Right lobe of liver (tissue), 6 donors: Measurements from ENCODE around the gene KLHDC7B. TPM values are rescaled to one million over a fixed set of nuclear protein-coding genes. Genes with fewer than 3 reads are reported as not detected.

Experiments
- ATAC-seq, 4 donors: fragments of 200-7000 bp; cut with Tn5 transposase; one replicate each; pipeline ENCODE4 v1.9.1; 2020; ENCODE audit warnings: mild to moderate bottlenecking in 4 of 4, moderate library complexity in 4 of 4
- DNase-seq, 3 donors: peaks; one replicate each; pipeline ENCODE4 v3.0.0-alpha.2; 2020
- H3K27ac ChIP-seq, 3 donors: fragments of 200-600 bp; one replicate each; pipeline ENCODE4 v1.8.0; 2022
- H3K27me3 ChIP-seq, 2 donors: fragments of 200-600 bp; one replicate each; pipeline ENCODE4 v1.8.0; 2022
- H3K36me3 ChIP-seq, 4 donors: fragments of 200-600 bp; sonication (generic) in 1 of 4; one replicate each; pipeline versions ENCODE4 v1.5.1 to v1.8.0; 2017 to 2022; ENCODE audit warnings: control low read depth in 1 of 4
- H3K4me1 ChIP-seq, 4 donors: fragments of 200-600 bp; sonication (generic) in 1 of 4; one replicate each; pipeline versions ENCODE4 v1.5.1 to v1.8.0; 2017 to 2022; ENCODE audit warnings: control low read depth in 1 of 4
- H3K4me3 ChIP-seq, 3 donors: fragments of 200-600 bp; one replicate each; pipeline ENCODE4 v1.8.0; 2022
- H3K9me3 ChIP-seq, 4 donors: fragments of 200-600 bp; sonication (generic) in 1 of 4; one replicate each; pipeline versions ENCODE4 v1.5.1 to v1.8.0; 2017 to 2022; ENCODE audit warnings: control low read depth in 1 of 4
- CTCF ChIP-seq, 4 donors: fragments of 200-600 bp in 3 of 4; fragments of 450-650 bp in 1 of 4; IDR thresholded peaks; one replicate each; pipeline versions ENCODE4 v1.5.1 to v1.8.0; 2016 to 2022; ENCODE audit warnings: antibody characterized with exemption in 4 of 4, mild to moderate bottlenecking in 2 of 4
- POLR2A ChIP-seq: fragments of 450-650 bp; IDR thresholded peaks from one replicate; pipeline ENCODE4 v1.6.1; 2017; ENCODE audit warnings: antibody characterized with exemption, mild to moderate bottlenecking
- WGBS: methylation state at CpG from one replicate; pipeline ENCODE4 v1.1.6; 2018; ENCODE audit warnings: low coverage, low lambda C conversion rate; ENCODE audit not compliant: insufficient coverage; ENCODE audit errors: missing lambda C conversion rate; 5-methylcytosine and 5-hydroxymethylcytosine counted together
- intact Hi-C, 2 donors: fragments of 100-400 bp; cut with DNase I; formaldehyde crosslinking; loops; one replicate each; pipeline versions ENCODE4 v1.11.2 to v1.14.1; 2022
- total RNA-seq, 6 experiments: library from RNA; depleted of rRNA in 2 of 6; stranded (reverse); fragments of >200 nt in 2 of 6; fragmentation: NEBNext Ultra II Directional in 3 of 6; extraction: Animal tissue kit (Norgen Biotek cat#: 25700) in 3 of 6; gene quantifications; one replicate each; pipeline versions ENCODE4 v1.1.0 to v1.2.4, GENCODE V29; 2016 to 2023
- donor health status: DM: no; HTN: yes; CAD: no.
- donor health status: DM: no; HTN: no; CAD: no.
- donor health status: DM: no; HTN: no; CAD: no.
- donor health status: DM: no; HTN: yes; CAD: no.
- donor health status: DM: no; HTN: yes; CAD: no.

The KLHDC7B gene
- total RNA-seq, 6 experiments from 2014 or later: 0.07 to 1.4 (median 0.62) TPM; not detected in 2

GRCh38 chr22:50523458-50523805 lies 22.3 kb upstream of the KLHDC7B start:
- no peak for ATAC-seq
- 94% methylated on average over 9 of the region's 16 CpGs for WGBS
- no peak for DNase-seq
- TF ChIP-seq CTCF (IDR thresholded peaks at IDR 0.05) (no peak), POLR2A (no peak)
- H3K9me3 ChIP-seq: no peaks in the 10 kb centered on the region
- no peak overlapping the region for H3K27ac ChIP-seq
- H3K36me3 ChIP-seq: peaks cover 0 to 27% (median 6%) of the 10 kb centered on the region in 4 donors
- H3K4me1 ChIP-seq: peaks cover 0 to 24% (median 8%) of the 10 kb centered on the region in 4 donors
- intact Hi-C loops: loop anchor here in 1 of 2 donors (10.0 kb wide), 1 partner anchor 91 kb away; no protein-coding TSS in a partner anchor
- no peaks in the 10 kb centered on the region for H3K27me3 ChIP-seq
- H3K4me3 ChIP-seq: no peak overlapping the region

GRCh38 chr22:50523806-50524675 lies 21.7 kb upstream of the KLHDC7B start:
- DNase-seq (peak in 2 of 3 donors; percentile 55 to 60), ATAC-seq (no peak)
- no peak for TF ChIP-seq CTCF (IDR thresholded peaks at IDR 0.05)
- H3K4me1 ChIP-seq: peaks cover 0 to 24% (median 10%) of the 10 kb centered on the region in 4 donors
- intact Hi-C loops: loop anchor here in 1 of 2 donors (10.0 kb wide), 1 partner anchor 91 kb away; no protein-coding TSS in a partner anchor
- peak overlapping the region; percentile 66 to 74 (median 68) for H3K4me3 ChIP-seq
- H3K27me3 ChIP-seq: no peaks in the 10 kb centered on the region
- no peaks in the 10 kb centered on the region for H3K9me3 ChIP-seq
- peak overlapping the region in 1 of 3 donors; percentile 87 for H3K27ac ChIP-seq
- WGBS: no CpG with 5 or more reads among the region's 25 CpGs
- H3K36me3 ChIP-seq: peaks cover 0 to 27% (median 3%) of the 10 kb centered on the region in 4 donors

GRCh38 chr22:50524676-50525103 lies 21.0 kb upstream of the KLHDC7B start:
- no peak for ATAC-seq
- no peak for TF ChIP-seq POLR2A
- no peak for TF ChIP-seq CTCF (IDR thresholded peaks at IDR 0.05)
- Histone ChIP-seq H3K27ac (peak overlapping the region; percentile 76 to 94 (median 87)), H3K9me3 (no peaks in the 10 kb centered on the region), H3K4me3 (peak overlapping the region; percentile 66 to 74 (median 68)), H3K4me1 (peaks cover 0 to 25% (median 12%) of the 10 kb centered on the region in 4 donors), H3K36me3 (peaks cover 0 to 23% (median 3%) of the 10 kb centered on the region in 4 donors), H3K27me3 (no peaks in the 10 kb centered on the region)
- WGBS: 1% methylated on average over 15 of the region's 19 CpGs
- intact Hi-C loops: loop anchor here in 1 of 2 donors (10.0 kb wide), 1 partner anchor 90 kb away; no protein-coding TSS in a partner anchor
- no peak for DNase-seq

GRCh38 chr22:50525104-50525857 lies 20.4 kb upstream of the KLHDC7B start, which contains the start of gene SCO2:
TSS of gene SCO2 (minus strand) at chr22:50525598. CDS start at chr22:50524411, 1,187 bp downstream.
- 0% methylated on average over 15 of the region's 84 CpGs for WGBS
- Histone ChIP-seq H3K4me3 (peak within 1 kb of the TSS; percentile 66 to 74 (median 68)), H3K4me1 (peaks cover 0 to 25% (median 12%) of the 10 kb centered on the region in 4 donors), H3K9me3 (no peaks in the 10 kb centered on the region), H3K36me3 (peaks cover 0 to 23% (median 3%) of the 10 kb centered on the region in 4 donors), H3K27ac (peak within 1 kb of the TSS; percentile 76 to 94 (median 87)), H3K27me3 (no peaks in the 10 kb centered on the region)
- peak; percentile 38 to 64 (median 56) for ATAC-seq
- DNase-seq: peak; percentile 97
- intact Hi-C loops: loop anchor here in 1 of 2 donors (10.0 kb wide), 1 partner anchor 90 kb away; no protein-coding TSS in a partner anchor
- peak; percentile 92 for TF ChIP-seq POLR2A
- peak; percentile 8 to 36 (median 29) for TF ChIP-seq CTCF (IDR thresholded peaks at IDR 0.05)
